Epithelial cell of proximal tubule (primary cell): Measurements from ENCODE around the gene CPVL. TPM values are rescaled to one million over a fixed set of nuclear protein-coding genes. Genes with fewer than 3 reads are reported as not detected.

Source experiments
- DNase-seq: peaks from one replicate; pipeline ENCODE4 v3.0.0-alpha.2; 2011; ENCODE audit warnings: low read depth
- H3K4me3 ChIP-seq: 2 replicates; pipeline ENCODE4 v1.5.1; 2011; ENCODE audit warnings: low read depth, mild to moderate bottlenecking, low read length
- total RNA-seq: library from RNA; depleted of rRNA; stranded (reverse); fragments of >200 nt; gene quantifications from 2 replicates; pipeline ENCODE4 v1.2.3, GENCODE V29; 2015
- TF ChIP-seq, protein P1 (sequence below): conservative IDR thresholded peaks from 2 replicates; pipeline ENCODE4 v1.5.1; 2012; ENCODE audit warnings: low read depth, mild to moderate bottlenecking, low read length

CPVL gene
- total RNA-seq, 1 donor from 2014 or later: 12.0 TPM

DNA sequence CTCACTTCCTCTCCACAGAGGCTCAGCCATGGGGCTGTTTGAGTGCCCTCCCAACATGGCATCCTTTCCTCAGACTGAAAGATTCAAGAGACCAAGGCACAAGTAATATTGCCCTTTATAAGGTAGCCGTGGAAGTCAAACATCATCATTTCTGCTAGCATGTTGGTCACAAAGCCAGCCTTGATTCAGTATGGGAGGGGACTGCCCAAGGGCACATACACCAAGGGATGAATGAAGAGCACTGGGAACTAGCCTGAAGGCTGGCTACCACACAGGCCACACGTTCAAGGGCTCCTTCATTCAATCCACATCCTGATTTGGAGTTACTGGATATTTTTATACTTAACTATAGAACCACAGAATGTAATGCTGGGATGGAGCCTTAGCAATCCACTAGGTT, 39.3 kb downstream of the CPVL start:
- TF ChIP-seq, protein P1, sequence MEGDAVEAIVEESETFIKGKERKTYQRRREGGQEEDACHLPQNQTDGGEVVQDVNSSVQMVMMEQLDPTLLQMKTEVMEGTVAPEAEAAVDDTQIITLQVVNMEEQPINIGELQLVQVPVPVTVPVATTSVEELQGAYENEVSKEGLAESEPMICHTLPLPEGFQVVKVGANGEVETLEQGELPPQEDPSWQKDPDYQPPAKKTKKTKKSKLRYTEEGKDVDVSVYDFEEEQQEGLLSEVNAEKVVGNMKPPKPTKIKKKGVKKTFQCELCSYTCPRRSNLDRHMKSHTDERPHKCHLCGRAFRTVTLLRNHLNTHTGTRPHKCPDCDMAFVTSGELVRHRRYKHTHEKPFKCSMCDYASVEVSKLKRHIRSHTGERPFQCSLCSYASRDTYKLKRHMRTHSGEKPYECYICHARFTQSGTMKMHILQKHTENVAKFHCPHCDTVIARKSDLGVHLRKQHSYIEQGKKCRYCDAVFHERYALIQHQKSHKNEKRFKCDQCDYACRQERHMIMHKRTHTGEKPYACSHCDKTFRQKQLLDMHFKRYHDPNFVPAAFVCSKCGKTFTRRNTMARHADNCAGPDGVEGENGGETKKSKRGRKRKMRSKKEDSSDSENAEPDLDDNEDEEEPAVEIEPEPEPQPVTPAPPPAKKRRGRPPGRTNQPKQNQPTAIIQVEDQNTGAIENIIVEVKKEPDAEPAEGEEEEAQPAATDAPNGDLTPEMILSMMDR: no peak
- no peak overlapping the region for H3K4me3 ChIP-seq
- DNase-seq: no peak

DNA sequence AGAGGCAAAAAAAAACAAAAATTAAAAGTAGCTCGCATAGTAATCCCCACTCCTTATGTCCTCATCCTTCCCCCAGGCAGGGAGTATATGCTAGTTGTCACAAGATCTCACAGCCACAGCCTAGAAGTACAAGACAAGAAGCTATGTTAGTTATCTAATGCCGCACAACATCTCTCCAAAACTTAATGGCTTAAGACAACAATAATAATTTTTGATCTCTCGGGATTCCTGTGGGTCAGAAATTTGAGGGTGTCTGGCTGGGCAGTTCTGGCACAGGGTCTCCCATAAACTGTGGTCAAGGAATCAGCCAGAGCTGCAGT, 39.7 kb downstream of the CPVL start:
- TF ChIP-seq, protein P1: no peak
- no peak overlapping the region for H3K4me3 ChIP-seq

DNA sequence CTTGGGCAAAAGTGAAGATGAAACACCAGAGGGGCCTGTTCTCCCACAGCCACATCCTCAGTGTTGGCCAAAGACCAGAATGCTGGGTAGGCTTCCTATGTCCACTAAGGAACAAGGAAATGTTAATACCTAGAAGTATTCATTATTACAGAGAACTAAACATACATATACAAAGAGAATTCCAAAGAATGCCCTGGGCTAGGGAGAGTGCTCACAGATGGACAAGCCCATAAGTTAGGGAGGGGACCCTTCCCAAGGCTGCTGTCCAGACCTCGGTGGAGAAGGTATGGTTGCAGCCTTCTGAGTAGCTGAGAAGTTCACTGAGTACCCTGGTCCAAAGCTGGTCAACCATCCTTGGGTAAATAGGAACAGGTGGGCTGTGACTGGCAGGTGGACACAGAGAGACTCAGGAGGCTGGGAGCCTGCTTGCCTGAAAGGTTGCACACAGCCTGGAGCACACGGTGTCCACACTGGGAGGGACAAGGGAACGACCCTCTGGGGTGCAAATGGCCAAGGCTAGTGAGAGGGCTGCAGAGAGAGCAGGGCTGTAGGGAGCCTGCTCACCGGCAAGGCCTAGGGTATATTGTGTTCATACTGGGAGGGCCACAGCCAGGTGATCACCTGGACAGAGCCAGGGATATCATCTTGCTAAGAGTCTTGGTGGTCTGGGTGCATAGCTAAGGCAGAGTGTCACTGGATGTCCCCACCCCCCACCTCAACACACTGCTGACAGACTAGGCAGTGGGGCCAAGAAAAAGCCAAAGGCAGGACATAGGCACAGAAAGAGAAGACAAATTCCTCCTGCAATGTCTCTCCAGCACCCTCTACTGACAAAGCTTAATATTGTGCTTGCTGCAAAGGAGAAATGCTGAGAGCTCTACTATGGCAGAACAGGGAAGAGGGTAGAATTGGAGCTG, 40.3 kb downstream of the CPVL start:
- TF ChIP-seq, protein P1: peak; percentile 94
- DNase-seq: no peak
- no peak overlapping the region for H3K4me3 ChIP-seq

More for the DNA sequence above, 39.7 kb downstream of the CPVL start:
- DNase-seq: no peak

DNA sequence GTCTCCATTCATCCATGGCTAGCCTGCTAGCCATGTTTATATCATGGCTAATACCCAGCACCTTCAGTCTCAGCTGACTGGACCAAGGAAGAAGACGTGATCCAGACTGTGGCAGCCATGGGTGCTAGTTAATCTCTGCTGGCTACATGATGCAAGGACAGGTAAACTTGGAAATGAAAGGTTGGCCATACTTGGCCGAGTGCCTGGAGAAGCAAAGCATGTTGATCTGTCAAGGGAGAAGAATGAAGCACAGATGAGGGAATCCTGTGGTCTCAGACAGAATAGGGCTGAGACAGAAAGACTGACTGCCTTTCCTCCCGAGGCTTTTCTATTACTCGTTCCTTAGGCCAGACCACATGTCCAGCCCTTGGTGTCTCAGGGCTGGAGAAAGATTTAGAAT, 41.1 kb downstream of the CPVL start:
- DNase-seq: no peak
- TF ChIP-seq, protein P1: no peak
- H3K4me3 ChIP-seq: no peak overlapping the region

DNA sequence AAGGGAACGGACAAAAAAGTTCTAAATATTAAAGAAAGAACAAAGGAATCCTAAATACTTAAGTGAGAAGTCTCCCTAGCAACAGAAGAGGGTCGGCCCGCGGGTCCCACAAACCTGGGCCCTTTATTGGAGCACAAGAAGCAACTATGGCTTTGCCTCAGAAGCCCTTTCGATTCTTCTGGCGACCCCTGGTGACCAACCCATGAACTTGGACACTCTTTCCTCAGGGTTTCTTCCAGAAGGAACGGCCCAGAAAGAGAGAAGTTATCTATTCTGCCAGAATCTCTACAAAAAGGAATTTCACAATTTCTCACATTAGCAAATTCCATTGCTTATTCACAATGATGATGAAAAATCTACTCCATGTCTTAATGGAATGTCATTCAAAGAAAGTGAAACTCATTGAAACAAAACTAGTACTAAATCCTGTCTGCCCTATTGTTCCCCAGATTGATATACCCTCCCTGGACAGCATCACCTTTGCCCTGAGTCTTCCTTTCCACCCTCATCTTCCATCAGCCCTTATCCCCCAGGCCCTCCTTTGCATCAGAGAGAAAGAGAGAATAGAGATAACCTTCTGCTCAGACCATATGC, 43.7 kb downstream of the CPVL start:
- DNase-seq: no peak
- TF ChIP-seq, protein P1: peak; percentile 86
- H3K4me3 ChIP-seq: no peak overlapping the region

DNA sequence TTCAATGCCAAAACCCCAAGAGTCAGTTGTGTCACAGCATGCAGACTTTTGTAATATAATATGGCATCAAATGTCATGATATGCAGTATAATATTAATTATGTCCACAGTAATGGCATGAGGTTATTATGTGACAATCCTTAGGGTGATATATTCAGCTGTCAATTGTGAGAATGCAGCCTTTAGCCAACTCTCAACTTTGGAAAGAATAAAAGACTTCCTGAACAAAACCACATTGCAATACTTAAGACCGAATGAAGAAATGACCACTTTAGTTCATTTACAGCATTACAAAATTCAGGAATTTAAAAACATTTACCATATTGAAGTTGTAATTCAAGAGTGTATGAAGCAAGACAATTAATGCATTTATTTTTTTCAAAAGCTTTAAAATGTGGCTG, 45.4 kb downstream of the CPVL start:
- DNase-seq: no peak
- TF ChIP-seq, protein P1: no peak
- no peak overlapping the region for H3K4me3 ChIP-seq
